Mesendoderm (in vitro differentiated cells): ENCODE measurements around the gene BTBD10.

Source experiments
- DNase-seq: peaks from one replicate; pipeline ENCODE4 v3.0.0; 2013
- H2AK5ac ChIP-seq: 2 replicates; pipeline ENCODE4 v1.6.1; 2013; ENCODE audit warnings: low read length, inconsistent platforms
- H2BK120ac ChIP-seq: 2 replicates; pipeline ENCODE4 v1.6.1; 2013; ENCODE audit warnings: low read depth, mild to moderate bottlenecking, low read length, moderate library complexity, mixed read lengths
- H2BK15ac ChIP-seq: replicated peaks from 2 replicates; pipeline ENCODE4 v1.6.1; 2013; ENCODE audit warnings: low read depth, mild to moderate bottlenecking, moderate library complexity
- H2BK5ac ChIP-seq: 2 replicates; pipeline ENCODE4 v1.6.1; 2013; ENCODE audit warnings: low read length, inconsistent platforms
- H3K18ac ChIP-seq: 2 replicates; pipeline ENCODE4 v1.6.1; 2013; ENCODE audit warnings: mild to moderate bottlenecking, low read length, mixed read lengths
- H3K23ac ChIP-seq: one replicate; pipeline ENCODE4 v1.6.1; 2013; ENCODE audit warnings: low read length
- H3K27ac ChIP-seq: 2 replicates; pipeline ENCODE4 v1.5.1; 2013; ENCODE audit warnings: low read depth, mild to moderate bottlenecking, inconsistent platforms, low read length, moderate library complexity
- H3K27me3 ChIP-seq: 2 replicates; pipeline ENCODE4 v1.6.1; 2013; ENCODE audit warnings: low read length, control low read depth, mild to moderate bottlenecking, inconsistent platforms; ENCODE audit not compliant: insufficient read depth, poor library complexity
- H3K36me3 ChIP-seq: 2 replicates; pipeline ENCODE4 v1.6.1; 2013; ENCODE audit warnings: low read length, inconsistent platforms; ENCODE audit not compliant: control insufficient read depth, insufficient read depth
- H3K4ac ChIP-seq: one replicate; pipeline ENCODE4 v1.6.1; 2013; ENCODE audit warnings: low read depth, mild to moderate bottlenecking, low read length, moderate library complexity
- H3K4me1 ChIP-seq: 2 replicates; pipeline ENCODE4 v1.6.1; 2013; ENCODE audit warnings: low read depth, low read length, inconsistent platforms; ENCODE audit not compliant: control insufficient read depth
- H3K4me2 ChIP-seq: 2 replicates; pipeline ENCODE4 v1.6.1; 2013; ENCODE audit warnings: low read length
- H3K4me3 ChIP-seq: 2 replicates; pipeline ENCODE4 v1.5.1; 2013; ENCODE audit warnings: mild to moderate bottlenecking, low read length
- H3K56ac ChIP-seq: one replicate; pipeline ENCODE4 v1.6.1; 2013; ENCODE audit warnings: low read length
- H3K79me1 ChIP-seq: 2 replicates; pipeline ENCODE4 v1.6.1; 2013; ENCODE audit warnings: low read length, inconsistent platforms
- H3K79me2 ChIP-seq: 2 replicates; pipeline ENCODE4 v1.6.1; 2013; ENCODE audit warnings: mild to moderate bottlenecking, low read length; ENCODE audit not compliant: control insufficient read depth, insufficient read depth
- H3K9ac ChIP-seq: 2 replicates; pipeline ENCODE4 v1.6.1; 2013; ENCODE audit warnings: low read length, inconsistent platforms
- H4K5ac ChIP-seq: one replicate; pipeline ENCODE4 v1.6.1; 2013; ENCODE audit warnings: low read length
- H4K8ac ChIP-seq: one replicate; pipeline ENCODE4 v1.6.1; 2013; ENCODE audit warnings: low read depth, mild to moderate bottlenecking, control low read depth, low read length, moderate library complexity
- WGBS: extraction: QIAGEN DNeasy Blood & Tissue Kit; methylation state at CpG from one replicate; pipeline ENCODE4 v1.1.7; 2013; ENCODE audit warnings: low lambda C conversion rate, missing lambda C conversion rate; ENCODE audit not compliant: insufficient coverage; ENCODE audit errors: extremely low coverage; 5-methylcytosine and 5-hydroxymethylcytosine counted together

The BTBD10 gene

GRCh38 chr11:13382751-13383150 lies 80.3 kb downstream of the BTBD10 start:
- no peak overlapping the region for H3K9ac ChIP-seq
- H2BK5ac ChIP-seq, result no peak overlapping the region
- no peak overlapping the region for H2BK120ac ChIP-seq
- H4K5ac ChIP-seq, result no peak overlapping the region
- no peaks in the 10 kb centered on the region for H3K36me3 ChIP-seq
- H4K8ac ChIP-seq, result no peak overlapping the region
- H3K4me3 ChIP-seq, result no peak overlapping the region
- H2BK15ac ChIP-seq, result no peak overlapping the region
- H3K4ac ChIP-seq, result no peak overlapping the region
- no peak overlapping the region for H3K27ac ChIP-seq
- no peak for DNase-seq
- H3K56ac ChIP-seq, result no peak overlapping the region
- H3K18ac ChIP-seq, result no peak overlapping the region
- no peak overlapping the region for H2AK5ac ChIP-seq
- no peak overlapping the region for H3K4me2 ChIP-seq
- no CpG with 5 or more reads among the region's 3 CpGs for WGBS
- no peaks in the 10 kb centered on the region for H3K79me2 ChIP-seq
- no peaks in the 10 kb centered on the region for H3K79me1 ChIP-seq
- H3K27me3 ChIP-seq, result no peaks in the 10 kb centered on the region
- H3K4me1 ChIP-seq, result no peaks in the 10 kb centered on the region
- H3K23ac ChIP-seq, result no peak overlapping the region

DNA sequence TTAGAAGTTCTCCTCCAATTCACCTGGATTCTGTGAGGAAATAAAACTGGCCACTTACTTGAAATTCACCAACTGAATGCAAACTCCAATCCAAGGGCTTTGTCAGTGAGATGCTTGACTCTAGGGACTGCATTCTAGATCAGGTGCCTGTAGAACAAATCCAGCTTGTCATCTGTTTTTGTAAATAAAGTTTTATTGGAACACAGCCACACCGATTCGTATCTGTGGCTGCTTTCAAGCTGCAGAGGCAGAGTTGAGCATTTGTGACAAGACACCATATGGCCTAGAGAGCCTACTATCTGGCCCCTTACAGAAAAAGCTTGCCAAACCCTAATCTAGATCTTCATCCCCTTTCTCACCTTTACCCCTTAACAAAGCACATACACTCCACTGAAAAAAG lies 82.3 kb downstream of the BTBD10 start:
- Histone ChIP-seq H4K8ac (no peak overlapping the region), H2AK5ac (no peak overlapping the region), H4K5ac (no peak overlapping the region), H2BK5ac (no peak overlapping the region), H3K36me3 (no peaks in the 10 kb centered on the region), H3K27ac (no peak overlapping the region), H3K18ac (no peak overlapping the region), H3K4me3 (no peak overlapping the region), H3K23ac (no peak overlapping the region), H3K79me2 (no peaks in the 10 kb centered on the region), H2BK15ac (no peak overlapping the region), H2BK120ac (no peak overlapping the region), H3K4ac (no peak overlapping the region), H3K27me3 (no peaks in the 10 kb centered on the region), H3K4me2 (no peak overlapping the region), H3K4me1 (no peaks in the 10 kb centered on the region), H3K56ac (no peak overlapping the region), H3K9ac (no peak overlapping the region), H3K79me1 (no peaks in the 10 kb centered on the region)
- no CpG with 5 or more reads among the region's 2 CpGs for WGBS
- no peak for DNase-seq

DNA sequence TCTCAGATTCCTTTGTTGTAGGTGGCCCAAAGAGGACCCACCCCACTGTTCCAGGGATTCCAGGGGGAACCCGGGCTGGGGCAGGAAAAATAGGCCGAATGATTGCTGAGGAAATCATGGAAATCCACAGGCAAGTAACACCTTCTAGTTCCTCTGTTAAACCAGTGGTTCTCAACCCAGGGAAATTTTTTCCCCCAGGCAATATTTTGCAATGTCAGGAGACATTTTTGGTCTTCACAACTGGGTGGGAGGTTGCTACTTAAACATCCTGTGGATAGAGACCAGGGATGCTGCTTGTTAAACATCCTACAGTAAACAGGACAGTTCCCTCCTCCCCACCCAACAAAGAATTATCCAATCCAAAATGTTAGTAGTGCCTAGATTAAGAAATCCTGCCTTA lies 84.7 kb downstream of the BTBD10 start:
- Histone ChIP-seq H3K4me1 (no peaks in the 10 kb centered on the region), H3K27me3 (no peaks in the 10 kb centered on the region), H3K56ac (no peak overlapping the region), H3K9ac (no peak overlapping the region), H3K4me2 (no peak overlapping the region), H2AK5ac (no peak overlapping the region), H2BK120ac (no peak overlapping the region), H2BK15ac (no peak overlapping the region), H3K18ac (no peak overlapping the region), H3K4ac (no peak overlapping the region), H3K79me2 (no peaks in the 10 kb centered on the region), H3K4me3 (no peak overlapping the region), H3K79me1 (no peaks in the 10 kb centered on the region), H3K27ac (no peak overlapping the region), H3K36me3 (no peaks in the 10 kb centered on the region), H3K23ac (no peak overlapping the region), H2BK5ac (no peak overlapping the region), H4K5ac (no peak overlapping the region), H4K8ac (no peak overlapping the region)
- DNase-seq, result no peak
- no CpG with 5 or more reads among the region's 2 CpGs for WGBS

DNA sequence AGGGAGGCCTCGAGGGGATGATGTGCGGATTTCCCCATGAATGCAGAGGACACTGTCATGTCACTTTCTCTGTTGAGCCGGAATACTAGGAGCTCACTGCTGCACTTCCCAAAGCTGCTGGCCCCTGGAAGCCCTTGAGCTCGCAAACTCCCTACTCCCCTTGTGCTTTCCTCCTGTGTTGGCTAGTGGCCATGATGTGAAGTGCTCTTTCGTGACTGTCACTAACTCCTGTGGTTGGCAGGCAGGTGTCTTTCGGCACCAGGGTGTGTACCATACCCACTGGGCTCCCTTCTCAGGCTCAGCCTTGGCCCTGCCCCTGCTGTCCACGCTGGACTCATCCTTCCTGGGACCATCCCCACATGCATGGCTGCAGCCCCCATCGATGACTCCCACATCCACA lies 86.2 kb downstream of the BTBD10 start:
- Histone ChIP-seq H2BK5ac (no peak overlapping the region), H3K9ac (no peak overlapping the region), H3K4ac (no peak overlapping the region), H2BK15ac (no peak overlapping the region), H3K36me3 (no peaks in the 10 kb centered on the region), H2AK5ac (no peak overlapping the region), H3K79me2 (no peaks in the 10 kb centered on the region), H3K4me1 (no peaks in the 10 kb centered on the region), H3K56ac (no peak overlapping the region), H3K79me1 (no peaks in the 10 kb centered on the region), H3K27me3 (no peaks in the 10 kb centered on the region), H3K27ac (no peak overlapping the region), H2BK120ac (no peak overlapping the region), H4K5ac (no peak overlapping the region), H3K18ac (no peak overlapping the region), H4K8ac (no peak overlapping the region), H3K4me3 (no peak overlapping the region), H3K23ac (no peak overlapping the region), H3K4me2 (no peak overlapping the region)
- DNase-seq, result no peak
- WGBS, result no CpG with 5 or more reads among the region's 8 CpGs

GRCh38 chr11:13376402-13376801 lies 86.6 kb downstream of the BTBD10 start:
- Histone ChIP-seq H3K56ac (no peak overlapping the region), H3K4me1 (no peaks in the 10 kb centered on the region), H2BK120ac (no peak overlapping the region), H3K9ac (no peak overlapping the region), H2BK5ac (no peak overlapping the region), H2AK5ac (no peak overlapping the region), H3K23ac (no peak overlapping the region), H4K8ac (no peak overlapping the region), H4K5ac (no peak overlapping the region), H3K79me2 (no peaks in the 10 kb centered on the region), H3K4me3 (no peak overlapping the region), H3K27ac (no peak overlapping the region), H2BK15ac (no peak overlapping the region), H3K4me2 (no peak overlapping the region), H3K36me3 (no peaks in the 10 kb centered on the region), H3K18ac (no peak overlapping the region), H3K4ac (no peak overlapping the region), H3K27me3 (no peaks in the 10 kb centered on the region), H3K79me1 (no peaks in the 10 kb centered on the region)
- WGBS, result no CpG with 5 or more reads among the region's 5 CpGs
- DNase-seq, result no peak

DNA sequence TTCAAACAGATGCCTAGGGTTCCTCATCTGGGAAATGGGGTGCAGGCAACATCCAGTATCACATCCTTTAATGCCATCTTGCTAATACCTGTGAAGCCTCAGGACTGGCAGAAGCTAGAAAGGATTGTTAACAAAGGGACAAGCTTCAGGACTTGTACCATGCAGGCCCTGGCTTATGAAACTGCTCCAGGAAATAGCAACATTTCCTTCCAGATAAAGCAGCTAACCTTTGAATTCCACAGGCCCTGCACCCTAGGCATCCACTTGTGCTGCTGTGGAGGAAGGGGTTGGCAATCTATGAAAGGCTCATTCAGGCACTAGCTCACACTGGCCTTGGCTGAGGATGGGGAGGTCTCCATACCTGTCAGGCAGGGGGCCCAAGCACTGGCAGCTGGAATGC lies 87.2 kb downstream of the BTBD10 start:
- H3K4me2 ChIP-seq, result no peak overlapping the region
- no peak overlapping the region for H3K27ac ChIP-seq
- H4K5ac ChIP-seq, result no peak overlapping the region
- H2BK120ac ChIP-seq, result no peak overlapping the region
- no peaks in the 10 kb centered on the region for H3K4me1 ChIP-seq
- H2AK5ac ChIP-seq, result no peak overlapping the region
- H3K4ac ChIP-seq, result no peak overlapping the region
- no peak overlapping the region for H2BK5ac ChIP-seq
- no peak overlapping the region for H2BK15ac ChIP-seq
- no peaks in the 10 kb centered on the region for H3K79me2 ChIP-seq
- no peak overlapping the region for H3K4me3 ChIP-seq
- no peak overlapping the region for H4K8ac ChIP-seq
- no peak overlapping the region for H3K23ac ChIP-seq
- H3K9ac ChIP-seq, result no peak overlapping the region
- H3K56ac ChIP-seq, result no peak overlapping the region
- H3K79me1 ChIP-seq, result no peaks in the 10 kb centered on the region
- H3K27me3 ChIP-seq, result no peaks in the 10 kb centered on the region
- no peak overlapping the region for H3K18ac ChIP-seq
- DNase-seq, result no peak
- no peaks in the 10 kb centered on the region for H3K36me3 ChIP-seq
